Erythroblast (primary cell): ENCODE data around the gene STRADB.

ENCODE experiments used
- DNase-seq, 2 experiments: peaks; one replicate each; lab custom pipeline; 2025; lab: John Stamatoyannopoulos, UW
- GATA1 ChIP-seq: IDR thresholded peaks from 2 replicates; pipeline ENCODE4 v1.6.1; 2011; ENCODE audit warnings: low read depth, mild to moderate bottlenecking, control low read depth, low read length, moderate library complexity
- POLR2A ChIP-seq: IDR thresholded peaks from 2 replicates; pipeline ENCODE4 v1.6.1; 2011; ENCODE audit warnings: mild to moderate bottlenecking, low read length

The STRADB gene

GRCh38 chr2:201513271-201513670, 61.7 kb downstream of the STRADB start:
- no peak for DNase-seq
- TF ChIP-seq POLR2A (no peak), GATA1 (no peak)

- no peak for TF ChIP-seq POLR2A
- TF ChIP-seq GATA1 = no peak
- no peak for DNase-seq
Observed at GRCh38 chr2:201515573-201516246, 64.2 kb downstream of the STRADB start.

GRCh38 chr2:201517094-201517493, 65.6 kb downstream of the STRADB start:
- DNase-seq = no peak
- no peak for TF ChIP-seq GATA1
- no peak for TF ChIP-seq POLR2A

- no peak for DNase-seq
Observed at GRCh38 chr2:201520201-201520600, 68.7 kb downstream of the STRADB start.

GRCh38 chr2:201522965-201523364, 71.4 kb downstream of the STRADB start:
- no peak for DNase-seq
- TF ChIP-seq GATA1 = no peak
- TF ChIP-seq POLR2A = no peak

More at GRCh38 chr2:201520201-201520600, 68.7 kb downstream of the STRADB start:
- TF ChIP-seq GATA1 = no peak

GRCh38 chr2:201523506-201523905, 72.0 kb downstream of the STRADB start:
- DNase-seq = no peak
- TF ChIP-seq POLR2A (no peak), GATA1 (no peak)
